WTC11 (cell line): ENCODE measurements around the gene LTBP1. TPM values are rescaled to one million over a fixed set of nuclear protein-coding genes. Genes with fewer than 3 reads are reported as not detected.

Experiments
- ATAC-seq: fragments of 200-7000 bp; cut with Tn5 transposase; 2 replicates; pipeline ENCODE4 v1.10.0; 2021; ENCODE audit warnings: mild to moderate bottlenecking, moderate library complexity
- CTCF ChIA-PET: fragments of 300-600 bp; sonication (Branson Sonifier 250); formaldehyde crosslinking; loops from one replicate; lab custom pipeline; 2021; ENCODE audit warnings: antibody characterized with exemption; lab: Charles Lee
- POLR2A ChIA-PET: fragments of 350-600 bp; sonication (Branson Sonifier 250); formaldehyde crosslinking; loops from one replicate; lab custom pipeline; 2021; ENCODE audit warnings: antibody characterized with exemption; lab: Charles Lee
- DNase-seq: peaks from one replicate; pipeline ENCODE4 v3.0.0; 2021; ENCODE audit warnings: low spot score
- H3K27ac Mint-ChIP-seq: 2 replicates; pipeline ENCODE4 v1.8.0; 2021; ENCODE audit warnings: mixed read lengths
- H3K27me3 Mint-ChIP-seq: 2 replicates; pipeline ENCODE4 v1.8.0; 2021; ENCODE audit warnings: low read depth, mild to moderate bottlenecking, moderate library complexity, mixed read lengths
- H3K36me3 Mint-ChIP-seq: 2 replicates; pipeline ENCODE4 v1.8.0; 2021; ENCODE audit warnings: mixed read lengths
- H3K4me1 Mint-ChIP-seq: 2 replicates; pipeline ENCODE4 v1.8.0; 2022; ENCODE audit warnings: mixed read lengths
- H3K4me3 Mint-ChIP-seq: 2 replicates; pipeline ENCODE4 v1.8.0; 2021; ENCODE audit warnings: mild to moderate bottlenecking, moderate library complexity, mixed read lengths
- H3K9me3 Mint-ChIP-seq: 2 replicates; pipeline ENCODE4 v1.8.0; 2021; ENCODE audit warnings: mixed read lengths
- AR ChIP-seq: fragments of 250-450 bp; sonication (Bioruptor Pico); IDR thresholded peaks from 2 replicates; pipeline ENCODE4 v1.9.0; 2021; ENCODE audit warnings: mild to moderate bottlenecking
- ATF1 ChIP-seq: sonication (generic); formaldehyde crosslinking; IDR thresholded peaks from 2 replicates; pipeline ENCODE4 v1.8.1; 2023; ENCODE audit warnings: mild to moderate bottlenecking, moderate library complexity, missing genetic modification reagents
- ATF2 ChIP-seq: sonication (generic); formaldehyde crosslinking; IDR thresholded peaks from 2 replicates; pipeline ENCODE4 v1.8.1; 2022; ENCODE audit warnings: low read depth, missing genetic modification reagents, borderline replicate concordance
- E2F4 ChIP-seq: sonication (generic); formaldehyde crosslinking; IDR thresholded peaks from 2 replicates; pipeline ENCODE4 v1.8.1; 2022; ENCODE audit warnings: low read depth, mild to moderate bottlenecking, moderate library complexity, missing genetic modification reagents, borderline replicate concordance
- ETV6 ChIP-seq: sonication (generic); formaldehyde crosslinking; IDR thresholded peaks from 2 replicates; pipeline ENCODE4 v1.8.1; 2022; ENCODE audit warnings: mild to moderate bottlenecking, missing genetic modification reagents
- FOXJ3 ChIP-seq: sonication (generic); formaldehyde crosslinking; IDR thresholded peaks from 2 replicates; pipeline ENCODE4 v1.9.0; 2021; ENCODE audit warnings: missing genetic modification reagents, mild to moderate bottlenecking, borderline replicate concordance
- GABPB1 ChIP-seq: sonication (generic); formaldehyde crosslinking; IDR thresholded peaks from 2 replicates; pipeline ENCODE4 v1.8.1; 2023; ENCODE audit warnings: mild to moderate bottlenecking, missing genetic modification reagents
- IRF2 ChIP-seq: sonication (generic); formaldehyde crosslinking; IDR thresholded peaks from 2 replicates; pipeline ENCODE4 v1.8.0; 2022; ENCODE audit warnings: low read depth, missing genetic modification reagents, borderline replicate concordance
- MYBL2 ChIP-seq: sonication (generic); formaldehyde crosslinking; IDR thresholded peaks from 2 replicates; pipeline ENCODE4 v1.8.1; 2023; ENCODE audit warnings: mild to moderate bottlenecking, moderate library complexity, missing genetic modification reagents
- NFE2L1 ChIP-seq: sonication (generic); formaldehyde crosslinking; IDR thresholded peaks from 2 replicates; pipeline ENCODE4 v1.8.1; 2023; ENCODE audit warnings: missing genetic modification reagents
- NR1H2 ChIP-seq: sonication (generic); formaldehyde crosslinking; IDR thresholded peaks from 2 replicates; pipeline ENCODE4 v1.9.0; 2021; ENCODE audit warnings: mild to moderate bottlenecking, moderate library complexity, missing genetic modification reagents
- NR2C2 ChIP-seq: sonication (generic); formaldehyde crosslinking; IDR thresholded peaks from 2 replicates; pipeline ENCODE4 v1.8.0; 2022; ENCODE audit warnings: mild to moderate bottlenecking, missing genetic modification reagents
- OVOL2 ChIP-seq: fragments of 250-450 bp; sonication (Bioruptor Pico); IDR thresholded peaks from 2 replicates; pipeline ENCODE4 v1.9.0; 2021; ENCODE audit warnings: mild to moderate bottlenecking, borderline replicate concordance
- PREB ChIP-seq: sonication (generic); formaldehyde crosslinking; IDR thresholded peaks from 2 replicates; pipeline ENCODE4 v1.8.1; 2022; ENCODE audit warnings: mild to moderate bottlenecking, missing genetic modification reagents, moderate library complexity, borderline replicate concordance
- PRRX2 ChIP-seq: fragments of 250-450 bp; sonication (Bioruptor Pico); IDR thresholded peaks from 2 replicates; pipeline ENCODE4 v1.8.0; 2021; ENCODE audit warnings: mild to moderate bottlenecking
- SP1 ChIP-seq: sonication (generic); formaldehyde crosslinking; conservative IDR thresholded peaks from 2 replicates; pipeline ENCODE4 v1.8.1; 2022; ENCODE audit warnings: missing genetic modification reagents
- TEAD1 ChIP-seq: sonication (generic); formaldehyde crosslinking; IDR thresholded peaks from 2 replicates; pipeline ENCODE4 v1.8.0; 2022; ENCODE audit warnings: mild to moderate bottlenecking, missing genetic modification reagents
- TEAD4 ChIP-seq: sonication (generic); formaldehyde crosslinking; IDR thresholded peaks from 2 replicates; pipeline ENCODE4 v1.8.0; 2022; ENCODE audit warnings: mild to moderate bottlenecking, missing genetic modification reagents
- ZBTB21 ChIP-seq: sonication (generic); formaldehyde crosslinking; IDR thresholded peaks from 2 replicates; pipeline ENCODE4 v1.8.1; 2023; ENCODE audit warnings: mild to moderate bottlenecking, missing genetic modification reagents, borderline replicate concordance
- ZNF416 ChIP-seq: fragments of 250-450 bp; sonication (Bioruptor Pico); IDR thresholded peaks from 2 replicates; pipeline ENCODE4 v1.9.0; 2021; ENCODE audit warnings: mild to moderate bottlenecking, inconsistent platforms
- ZNF512 ChIP-seq: sonication (generic); formaldehyde crosslinking; IDR thresholded peaks from 2 replicates; pipeline ENCODE4 v1.8.1; 2022; ENCODE audit warnings: missing genetic modification reagents, borderline replicate concordance
- total RNA-seq: library from RNA; stranded (reverse); gene quantifications from 3 replicates; pipeline ENCODE4 v1.2.3, GENCODE V29; 2021

Gene LTBP1
- total RNA-seq, 1 experiment from 2014 or later = 33.6 TPM

GRCh38 chr2:33342171-33342570 lies 395.4 kb downstream of the LTBP1 start (continued):
- TF ChIP-seq ZBTB21 (no peak), FOXJ3 (no peak), ETV6 (CRISPR knock-in tag) (no peak), E2F4 (CRISPR knock-in tag) (no peak), OVOL2 (CRISPR knock-in tag) (no peak)

GRCh38 chr2:33342705-33343104 lies 396.0 kb downstream of the LTBP1 start:
- H3K36me3 Mint-ChIP-seq = no peaks in the 10 kb centered on the region
- no peaks in the 10 kb centered on the region for H3K27me3 Mint-ChIP-seq
- no peak overlapping the region for H3K4me3 Mint-ChIP-seq
- POLR2A ChIA-PET = no interaction called here
- TF ChIP-seq PRRX2 (CRISPR knock-in tag) (no peak), ATF2 (CRISPR knock-in tag) (no peak), MYBL2 (CRISPR knock-in tag) (no peak), ZNF512 (no peak), PREB (CRISPR knock-in tag) (no peak), IRF2 (no peak), NR2C2 (CRISPR knock-in tag) (no peak), NR1H2 (CRISPR knock-in tag) (no peak), ATF1 (CRISPR knock-in tag) (no peak)
- ATAC-seq = no peak
- no peak for DNase-seq
- peak overlapping the region; percentile 30; the same call in 1 of the 2 replicates for H3K27ac Mint-ChIP-seq
- no peaks in the 10 kb centered on the region for H3K4me1 Mint-ChIP-seq
- CTCF ChIA-PET = no interaction called here
- no peaks in the 10 kb centered on the region for H3K9me3 Mint-ChIP-seq

- H3K9me3 Mint-ChIP-seq = no peaks in the 10 kb centered on the region
- ChIA-PET CTCF (no interaction called here), POLR2A (no interaction called here)
- no peak overlapping the region for H3K27ac Mint-ChIP-seq
- ATAC-seq (no peak), DNase-seq (no peak)
- no peaks in the 10 kb centered on the region for H3K36me3 Mint-ChIP-seq
- H3K4me3 Mint-ChIP-seq = no peak overlapping the region
- H3K27me3 Mint-ChIP-seq = no peaks in the 10 kb centered on the region
- no peaks in the 10 kb centered on the region for H3K4me1 Mint-ChIP-seq
- no peak for TF ChIP-seq TEAD1
- TF ChIP-seq, all 79 proteins: peak for 0
Measured at GRCh38 chr2:33343387-33343895, 396.7 kb downstream of the LTBP1 start.

GRCh38 chr2:33344230-33344629 lies 397.5 kb downstream of the LTBP1 start:
- ATAC-seq (no peak), DNase-seq (no peak)
- H3K4me3 Mint-ChIP-seq = no peak overlapping the region
- no peak overlapping the region for H3K27ac Mint-ChIP-seq
- POLR2A ChIA-PET = no interaction called here
- CTCF ChIA-PET = no interaction called here
- no peaks in the 10 kb centered on the region for H3K27me3 Mint-ChIP-seq
- H3K4me1 Mint-ChIP-seq = no peaks in the 10 kb centered on the region
- H3K36me3 Mint-ChIP-seq = no peaks in the 10 kb centered on the region
- TF ChIP-seq TEAD4 (CRISPR knock-in tag) (no peak), ZNF416 (CRISPR knock-in tag) (no peak), NFE2L1 (CRISPR knock-in tag) (no peak), AR (CRISPR knock-in tag) (no peak), GABPB1 (no peak), SP1 (no peak)
- no peaks in the 10 kb centered on the region for H3K9me3 Mint-ChIP-seq
